ENCODE data around the gene CCDC73. TPM values are rescaled to one million over a fixed set of nuclear protein-coding genes. Genes with fewer than 3 reads are reported as not detected.
"Not testable (repeated sequence)": the region's sequence is repeated elsewhere in the genome, so short reads cannot be mapped to it uniquely, and the experiment has no call there.

CCDC73 gene
- total RNA-seq, 4 donors from 2014 or later = 0.55 TPM; not detected in 3

GRCh38 chr11:32792111-32792947 is 2.1 kb downstream of the CCDC73 start:
- no peak for DNase-seq
- H3K36me3 ChIP-seq = no peaks in the 10 kb centered on the region
- intact Hi-C loops (cut with DNase I; ENCODE audit: low total_unique reads) = no loop called here
- H3K27ac ChIP-seq = no peak overlapping the region
- no peak for TF ChIP-seq POLR2A (IDR thresholded peaks at IDR 0.05)
- no peak for TF ChIP-seq CTCF (IDR thresholded peaks at IDR 0.05)
- no peaks in the 10 kb centered on the region for H3K9me3 ChIP-seq
- H3K27me3 ChIP-seq = no peaks in the 10 kb centered on the region
- no peaks in the 10 kb centered on the region for H3K4me1 ChIP-seq
- no peak overlapping the region for H3K4me3 ChIP-seq

- Histone ChIP-seq H3K27me3 (no peaks in the 10 kb centered on the region), H3K36me3 (no peaks in the 10 kb centered on the region), H3K4me1 (no peaks in the 10 kb centered on the region), H3K9me3 (no peaks in the 10 kb centered on the region), H3K4me3 (no peak overlapping the region), H3K27ac (no peak overlapping the region)
- no peak for TF ChIP-seq CTCF (IDR thresholded peaks at IDR 0.05)
- no peak for TF ChIP-seq POLR2A (IDR thresholded peaks at IDR 0.05)
- intact Hi-C loops (cut with DNase I; ENCODE audit: low total_unique reads) = no loop called here
- DNase-seq = no peak
These were observed 3.5 kb downstream of the CCDC73 start for GRCh38 chr11:32790916-32791315.

- Histone ChIP-seq H3K27me3 (no peaks in the 10 kb centered on the region), H3K4me3 (no peak overlapping the region), H3K9me3 (no peaks in the 10 kb centered on the region), H3K4me1 (no peaks in the 10 kb centered on the region), H3K36me3 (no peaks in the 10 kb centered on the region), H3K27ac (no peak overlapping the region)
- no peak for TF ChIP-seq POLR2A (IDR thresholded peaks at IDR 0.05)
- no peak for TF ChIP-seq CTCF (IDR thresholded peaks at IDR 0.05)
- intact Hi-C loops (cut with DNase I; ENCODE audit: low total_unique reads) = no loop called here
- no peak for DNase-seq
These were observed 7.7 kb downstream of the CCDC73 start for GRCh38 chr11:32786811-32787210.

- Histone ChIP-seq H3K27me3 (no peaks in the 10 kb centered on the region), H3K9me3 (no peaks in the 10 kb centered on the region), H3K4me1 (no peaks in the 10 kb centered on the region), H3K27ac (no peak overlapping the region), H3K36me3 (no peaks in the 10 kb centered on the region), H3K4me3 (no peak overlapping the region)
- intact Hi-C loops (cut with DNase I; ENCODE audit: low total_unique reads) = no loop called here
- TF ChIP-seq POLR2A (IDR thresholded peaks at IDR 0.05) = no peak
- no peak for TF ChIP-seq CTCF (IDR thresholded peaks at IDR 0.05)
- no peak for DNase-seq
These were observed 9.2 kb downstream of the CCDC73 start for GRCh38 chr11:32785262-32785661.

GRCh38 chr11:32781721-32782120 is 12.7 kb downstream of the CCDC73 start:
- Histone ChIP-seq H3K4me3 (no peak overlapping the region), H3K36me3 (no peaks in the 10 kb centered on the region), H3K27me3 (no peaks in the 10 kb centered on the region), H3K27ac (no peak overlapping the region), H3K4me1 (no peaks in the 10 kb centered on the region), H3K9me3 (no peaks in the 10 kb centered on the region)
- intact Hi-C loops (cut with DNase I; ENCODE audit: low total_unique reads) = no loop called here
- TF ChIP-seq POLR2A (IDR thresholded peaks at IDR 0.05) = no peak
- no peak for DNase-seq

GRCh38 chr11:32780839-32781238 is 13.6 kb downstream of the CCDC73 start:
- H3K9me3 ChIP-seq; DNase-seq; H3K27me3 ChIP-seq; H3K4me3 ChIP-seq; H3K4me1 ChIP-seq; H3K27ac ChIP-seq; H3K36me3 ChIP-seq; intact Hi-C loops (cut with DNase I; ENCODE audit: low total_unique reads): not testable (repeated sequence)

All from uterus (tissue), 4 donors.